ENCODE measurements around the gene SLC5A11.

DNA sequence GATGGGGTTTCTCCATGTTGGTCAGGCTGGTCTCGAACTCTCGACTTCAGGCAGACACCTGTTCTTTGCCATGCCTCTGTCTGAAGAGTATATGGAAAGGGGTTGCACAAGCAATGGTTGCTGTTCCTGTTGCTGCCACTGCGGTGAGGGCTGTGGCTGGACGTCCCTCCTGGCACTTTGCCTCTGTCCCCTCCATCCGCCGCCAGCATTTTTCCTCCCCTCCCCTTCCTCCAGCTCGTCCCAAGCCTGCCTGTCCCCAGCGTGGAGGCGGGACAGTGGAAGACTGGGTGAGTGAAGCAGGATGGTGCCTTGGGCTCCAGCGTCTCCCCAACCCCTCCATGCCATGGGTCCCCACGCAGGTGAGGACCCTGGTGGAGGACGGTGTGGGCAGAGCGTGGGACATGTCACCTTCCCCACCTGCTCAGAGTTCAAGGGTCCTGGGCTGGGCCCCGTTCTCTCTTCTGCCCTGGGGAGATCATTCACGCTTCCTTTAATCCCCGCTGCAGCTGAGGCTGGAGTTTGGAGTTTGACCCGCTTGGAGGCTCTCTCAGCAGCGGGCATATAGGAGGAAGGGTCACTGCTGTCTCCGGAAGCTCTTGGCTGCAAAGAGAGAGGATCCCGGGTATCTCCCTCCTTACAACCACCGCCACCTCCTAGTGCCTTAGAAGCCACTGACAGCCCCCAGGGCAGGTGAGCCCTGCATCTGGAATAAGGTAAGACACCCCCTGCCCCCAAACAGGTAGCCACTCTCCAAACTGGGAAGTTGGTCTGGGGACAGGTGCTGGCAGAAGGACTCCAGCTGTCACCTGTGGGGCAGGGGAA, at the start of gene SLC5A11:
- no peak for TF ChIP-seq GATA2 (IDR thresholded peaks at IDR 0.05; ENCODE audit: low read depth, low read length)
- no peak for TF ChIP-seq GATA3 (IDR thresholded peaks at IDR 0.05; ENCODE audit: low read depth, low read length)
